GM19452 (cell line): ENCODE data around the gene VSX1.

Experiments
- ATAC-seq: cut with Tn5 transposase; IDR thresholded peaks from one replicate; pipeline ENCODE4 v1.9.1; 2021; ENCODE audit not compliant: unreplicated experiment

VSX1 gene

DNA sequence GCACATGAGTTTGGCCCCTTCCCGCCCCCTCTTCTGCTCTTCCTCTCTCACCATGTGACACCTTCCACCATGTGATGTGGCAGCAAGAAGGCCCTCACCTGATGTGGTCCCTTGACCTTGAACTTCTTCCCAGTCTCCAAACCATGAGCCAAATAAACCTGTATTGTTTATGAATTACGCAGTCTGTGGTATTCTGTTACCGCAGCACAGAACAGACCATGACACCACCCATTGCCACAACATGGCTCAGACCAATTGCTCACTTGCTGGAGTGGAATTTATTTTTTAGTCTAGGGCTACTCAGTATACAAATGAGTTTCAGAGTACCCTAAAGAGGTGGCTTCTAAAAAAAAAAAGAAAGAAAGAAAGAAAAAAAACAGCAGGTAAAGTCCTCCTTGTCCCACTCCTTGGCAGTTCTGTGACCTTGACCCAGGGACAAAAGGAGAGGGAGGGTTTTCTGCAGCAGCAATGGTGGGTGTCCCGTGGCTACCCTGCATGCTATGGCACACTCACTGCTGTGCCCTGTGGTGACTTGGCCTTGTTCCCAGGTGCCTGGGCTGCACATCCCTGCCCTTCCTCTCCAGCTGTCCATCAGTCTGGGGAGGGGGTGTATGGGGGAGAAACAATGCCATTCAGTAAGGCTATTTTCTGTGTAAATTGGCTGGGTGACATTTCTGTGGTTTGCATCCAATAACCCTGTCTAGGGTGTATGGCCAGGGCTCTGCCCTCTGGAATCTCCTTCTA, 5.4 kb upstream of the VSX1 start:
- ATAC-seq: no peak

DNA sequence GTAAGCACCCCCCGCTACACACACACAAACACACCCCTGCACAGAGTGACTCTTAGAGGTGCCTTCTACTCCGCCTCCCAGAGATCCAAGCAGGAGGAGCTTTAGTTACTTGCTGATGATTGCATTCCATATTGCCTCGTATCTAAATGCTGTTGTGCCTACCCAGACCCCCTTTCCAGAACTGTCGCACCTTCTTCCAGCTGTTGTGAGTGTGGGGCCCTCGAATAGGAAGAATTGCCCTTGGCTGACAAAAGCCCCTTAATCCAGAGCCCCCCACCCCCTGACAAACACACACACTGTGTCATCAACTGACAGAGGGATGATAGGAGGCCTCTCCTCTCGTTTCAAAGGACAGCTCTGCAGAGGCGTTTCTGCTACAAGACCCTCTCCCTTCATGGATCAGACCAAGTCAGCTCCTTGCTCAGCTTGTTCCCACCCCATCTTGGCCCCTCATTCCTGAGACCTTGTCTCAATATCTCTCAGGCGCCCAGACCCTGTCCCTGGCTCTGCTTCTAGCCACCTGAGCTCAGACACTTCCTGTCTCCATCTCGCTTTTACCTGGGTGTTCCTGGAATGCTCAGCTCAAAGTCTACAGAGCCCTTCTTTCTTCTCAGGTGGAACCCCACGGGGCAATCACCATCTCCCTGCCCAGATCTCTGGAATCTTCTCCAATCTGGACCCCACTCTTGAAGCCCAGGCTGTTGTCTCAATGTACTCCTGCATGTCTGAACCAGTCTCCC, 4.0 kb upstream of the VSX1 start:
- ATAC-seq: no peak

DNA sequence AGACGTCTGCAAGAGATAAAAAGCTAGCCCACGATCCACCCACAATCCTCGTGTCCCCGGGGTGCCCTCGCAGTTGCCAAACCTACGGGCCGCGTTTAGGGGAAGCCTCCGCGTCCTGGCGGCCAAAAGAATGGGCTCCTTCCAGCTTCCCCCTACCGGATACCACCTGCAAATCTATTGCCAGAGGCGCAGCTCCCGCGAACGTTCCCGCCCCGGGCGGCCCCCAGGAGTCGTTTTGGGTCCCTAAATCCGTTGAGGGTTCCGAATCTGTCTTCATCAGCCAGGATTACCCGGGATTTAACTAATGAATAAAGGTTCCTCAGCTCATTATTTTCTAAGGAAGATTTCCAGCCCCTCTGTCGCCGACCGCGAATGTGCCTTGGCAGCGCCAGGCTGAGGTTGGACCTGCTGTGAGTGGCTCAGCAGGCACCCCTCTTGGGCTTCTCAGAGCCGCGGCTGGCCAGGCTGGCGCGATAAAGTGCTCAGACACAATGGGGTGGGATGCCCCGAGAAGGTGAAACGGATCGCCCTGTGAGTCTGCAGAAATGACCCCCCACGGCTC, 2.8 kb upstream of the VSX1 start:
- no peak for ATAC-seq

DNA sequence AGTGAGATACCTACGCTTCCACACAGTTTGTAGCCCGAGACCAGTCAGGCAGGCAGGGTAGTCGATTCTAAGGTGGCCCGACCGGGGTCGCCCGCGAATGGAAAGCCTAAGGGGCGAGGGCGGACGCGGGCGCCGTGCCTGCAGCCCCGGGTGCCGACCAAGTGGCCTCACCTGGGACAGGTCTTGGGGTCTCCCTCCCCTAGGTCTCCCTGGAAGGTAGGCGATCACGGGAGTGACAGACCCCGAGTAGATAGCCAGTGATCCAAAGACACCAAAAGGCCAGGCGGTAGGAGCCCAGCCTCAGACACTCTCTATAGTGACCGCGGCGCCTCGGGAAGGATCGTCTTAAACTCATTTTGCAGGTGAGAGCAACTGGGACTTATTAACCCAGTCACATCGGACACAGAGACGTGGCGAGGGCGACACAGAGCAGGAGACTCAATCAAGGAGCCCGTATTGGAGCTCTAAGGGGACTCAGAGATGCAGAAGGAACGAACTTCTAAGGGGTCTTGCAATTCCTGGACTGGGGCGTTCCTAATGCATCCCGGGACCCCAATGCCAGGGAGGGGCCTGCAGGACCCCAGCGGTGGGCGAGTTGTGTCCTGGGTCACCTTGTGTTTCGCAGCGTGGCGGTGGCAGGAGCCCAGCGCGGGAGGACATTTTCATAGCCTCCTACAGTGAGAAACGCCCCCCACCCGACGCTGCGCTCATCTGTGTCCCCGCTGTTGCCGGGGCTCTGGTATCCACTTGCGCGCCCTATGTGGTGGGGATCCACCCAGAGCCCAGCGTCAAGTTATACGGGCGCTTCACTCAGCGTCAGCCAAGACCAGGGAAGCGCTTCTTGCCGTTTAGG, 2.1 kb upstream of the VSX1 start:
- ATAC-seq: no peak

GRCh38 chr20:25083141-25083772, 1.3 kb upstream of the VSX1 start:
- no peak for ATAC-seq

- ATAC-seq: no peak
Measured at GRCh38 chr20:25082498-25082873, 545 bp upstream of the VSX1 start.

- ATAC-seq: no peak
Measured at GRCh38 chr20:25081065-25081729, 744 bp downstream of the VSX1 start.

DNA sequence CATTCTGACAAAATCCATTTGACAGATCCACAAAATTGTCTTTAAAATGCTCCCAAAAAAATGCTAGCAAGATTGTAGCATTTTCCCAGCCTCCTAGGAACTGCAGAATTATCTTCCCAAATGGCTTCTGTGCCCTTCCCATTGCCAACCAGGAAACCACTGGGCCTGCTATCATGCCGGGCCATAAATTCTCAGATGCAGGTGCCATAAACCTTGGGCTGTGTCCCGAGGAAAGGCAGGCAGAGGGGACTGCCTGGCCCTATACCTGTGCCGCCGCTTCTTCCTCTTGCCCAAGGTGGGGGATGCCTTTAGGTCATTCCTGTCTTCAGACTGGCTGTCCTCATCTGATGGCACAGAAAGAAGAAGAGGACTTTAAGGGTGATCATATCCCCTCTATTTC, 2.8 kb downstream of the VSX1 start:
- ATAC-seq: no peak

DNA sequence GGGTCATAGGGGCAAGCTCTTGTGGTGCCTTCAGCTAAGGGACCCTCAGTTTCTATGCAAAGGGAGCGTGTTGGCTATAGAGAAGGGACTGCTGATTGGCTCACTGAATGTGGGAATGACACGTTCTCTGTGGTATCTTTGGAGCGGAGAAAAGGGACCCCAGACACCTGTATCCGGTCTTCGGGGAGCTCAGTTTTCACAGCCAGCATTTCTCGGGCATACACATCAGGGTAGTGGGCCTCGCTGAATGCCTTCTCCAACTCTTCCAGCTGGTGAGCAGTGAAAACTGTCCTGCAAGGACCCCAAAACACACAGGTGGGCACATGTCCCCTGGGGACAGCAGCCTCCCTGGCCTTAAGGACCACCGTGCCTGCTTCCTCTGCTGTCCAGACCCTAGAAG, 3.3 kb downstream of the VSX1 start:
- no peak for ATAC-seq

GRCh38 chr20:25077610-25078169, 4.3 kb downstream of the VSX1 start:
- ATAC-seq: no peak

GRCh38 chr20:25076731-25077609, 5.0 kb downstream of the VSX1 start:
- no peak for ATAC-seq

GRCh38 chr20:25076201-25076600, 5.7 kb downstream of the VSX1 start:
- ATAC-seq: no peak

DNA sequence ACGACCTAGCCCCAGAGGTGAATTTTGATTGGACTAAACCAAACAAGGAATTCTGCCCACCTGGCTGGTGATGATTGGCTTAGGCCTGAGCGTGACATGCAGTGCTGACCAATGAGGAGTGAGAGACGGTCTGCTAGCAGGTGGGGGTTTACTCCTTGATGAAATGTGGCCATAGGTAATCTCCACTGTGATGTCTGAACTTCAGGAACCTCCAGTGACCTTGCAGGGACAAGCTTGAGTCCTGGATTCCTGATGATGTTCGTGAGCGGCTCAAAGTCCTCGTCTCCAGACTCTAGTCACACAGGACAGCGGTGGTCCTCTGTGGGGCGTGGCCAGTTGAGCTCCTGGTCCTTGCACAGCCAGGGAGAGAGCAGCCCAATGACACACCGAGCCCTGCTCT, 8.4 kb downstream of the VSX1 start:
- no peak for ATAC-seq

DNA sequence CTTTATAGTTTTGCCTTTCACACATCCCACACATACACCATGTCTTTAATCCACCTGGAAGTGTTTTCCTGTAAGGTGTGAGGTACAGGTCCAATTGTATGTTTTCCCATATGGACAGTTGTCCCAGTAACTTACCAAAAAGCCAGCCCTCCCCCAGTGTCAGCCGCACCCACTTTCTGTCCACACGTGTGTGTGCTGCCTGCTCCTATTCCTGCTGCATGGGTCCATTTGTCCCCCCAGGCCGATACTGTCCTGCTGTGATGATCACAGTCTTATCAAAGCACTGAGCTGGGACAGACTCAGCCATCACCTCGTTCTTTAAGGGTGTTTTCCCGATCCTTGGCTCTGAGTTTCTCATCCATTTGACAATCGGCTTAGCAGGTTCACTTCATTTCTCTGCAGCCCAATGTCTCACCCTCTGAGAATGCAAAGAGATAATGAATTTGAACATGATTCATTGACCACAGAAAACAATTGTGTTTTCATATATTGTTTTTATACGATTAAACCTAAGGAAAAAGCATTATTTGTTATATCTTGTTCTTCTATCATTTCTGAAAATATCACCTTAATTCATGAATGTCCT, 9.6 kb downstream of the VSX1 start:
- ATAC-seq: no peak

GRCh38 chr20:25071734-25072133, 10.2 kb downstream of the VSX1 start:
- no peak for ATAC-seq

- no peak for ATAC-seq
Measured at GRCh38 chr20:25070821-25071473, 11.0 kb downstream of the VSX1 start.

DNA sequence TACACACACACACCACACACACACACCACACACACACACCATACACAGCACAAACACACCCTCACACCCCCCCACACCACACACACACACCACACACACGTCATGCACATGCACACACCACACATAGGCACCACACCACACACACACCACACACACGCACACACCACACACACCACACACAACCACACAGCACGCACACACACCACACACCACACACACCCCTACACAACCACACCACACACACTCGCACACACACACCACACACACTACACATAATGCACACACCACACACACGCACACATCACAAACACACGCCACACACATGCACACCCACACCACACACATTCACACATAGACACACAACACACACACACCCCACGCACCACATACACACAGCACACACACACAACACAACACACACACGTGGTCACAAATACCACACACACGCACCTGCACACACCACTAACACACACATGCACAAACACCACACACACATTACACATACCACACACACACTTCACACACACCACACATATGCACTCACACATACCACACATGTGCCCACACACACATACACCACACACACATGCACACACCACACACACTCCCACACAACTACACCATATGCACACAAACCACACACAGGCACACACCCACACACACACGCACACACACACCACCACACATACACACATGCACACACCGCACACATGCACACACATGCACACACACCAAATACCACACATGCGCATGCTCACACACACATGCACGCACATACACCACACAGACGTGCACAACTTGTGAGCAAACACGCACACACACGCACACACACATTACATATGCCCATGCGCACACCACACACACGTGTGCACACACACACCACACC, 14.6 kb downstream of the VSX1 start:
- no peak for ATAC-seq
